Panc1 (cell line): ENCODE measurements around the gene RIMBP2.

ENCODE experiments used
- CTCF ChIP-seq: fragments of 450-650 bp; IDR thresholded peaks from 2 replicates; pipeline ENCODE4 v1.5.1; 2017; ENCODE audit warnings: mild to moderate bottlenecking
- POLR2AphosphoS5 ChIP-seq: IDR thresholded peaks from 2 replicates; pipeline ENCODE4 v1.6.1; 2012; ENCODE audit warnings: mild to moderate bottlenecking, low read depth, low read length, moderate library complexity
- REST ChIP-seq, 2 experiments: IDR thresholded peaks; 2 replicates each; pipeline ENCODE4 v1.6.1; 2011 to 2012; ENCODE audit warnings: low read depth in 2 of 2, control low read depth in 1 of 2, low read length in 1 of 2, mild to moderate bottlenecking in 1 of 2, moderate library complexity in 1 of 2; ENCODE audit not compliant: insufficient read depth in 1 of 2
- TCF7L2 ChIP-seq: IDR thresholded peaks from 2 replicates; pipeline ENCODE4 v1.6.1; 2011; ENCODE audit warnings: mild to moderate bottlenecking, low read depth, low read length, inconsistent platforms

- TF ChIP-seq REST (IDR thresholded peaks at IDR 0.05; ENCODE audit: insufficient read depth in 1 of 2, low read depth in 2 of 2, low read length in 1 of 2), result no peak
- no peak for TF ChIP-seq CTCF
- no peak for TF ChIP-seq POLR2AphosphoS5
- TF ChIP-seq TCF7L2, result no peak
Measured at GRCh38 chr12:130617219-130617618, 98.9 kb downstream of the RIMBP2 start.
